Measurements from ENCODE around the gene ANAPC15. TPM values are rescaled to one million over a fixed set of nuclear protein-coding genes. Genes with fewer than 3 reads are reported as not detected.
A peak's percentile ranks its signal among the peaks of the same experiment; 100 is the strongest.
"Not testable (repeated sequence)": the region's sequence is repeated elsewhere in the genome, so short reads cannot be mapped to it uniquely, and the experiment has no call there.

The ANAPC15 gene
- polyA plus RNA-seq (ENCODE audit: insufficient read length in 12 of 12), result 10 to 100 TPM in 11 of 12 donors, not detected in 1; 31.3 to 61.4 (median 33.5) TPM
- long read RNA-seq, donor 1, transcript ANAPC15-201 (6 exons, 886 nt), result major isoform, 11 of 33 reads
- long read RNA-seq, donor 1, transcript ANAPC15-208 (6 exons, 867 nt), result minor isoform, 10 of 33 reads
- long read RNA-seq, donor 1, partial matches to known transcripts, result 8 of 33 reads
- long read RNA-seq, donor 1, other reads (novel, unspliced or antisense), result 0 of 33 reads
- long read RNA-seq, donor 2, transcript ANAPC15-208 (6 exons, 867 nt), result major isoform, 9 of 15 reads
- long read RNA-seq, donor 2, transcript ANAPC15-201 (6 exons, 886 nt), result minor isoform, 5 of 15 reads
- long read RNA-seq, donor 2, partial matches to known transcripts, result 0 of 15 reads
- long read RNA-seq, donor 2, other reads (novel, unspliced or antisense), result 0 of 15 reads
- long read RNA-seq, donor 3, transcript ANAPC15-201 (6 exons, 886 nt), result major isoform, 5 of 11 reads
- long read RNA-seq, donor 3, partial matches to known transcripts, result 0 of 11 reads
- long read RNA-seq, donor 3, other reads (novel, unspliced or antisense), result 0 of 11 reads
- long read RNA-seq, donor 4, transcript ANAPC15-201 (6 exons, 886 nt), result major isoform, 5 of 10 reads
- long read RNA-seq, donor 4, partial matches to known transcripts, result 0 of 10 reads
- long read RNA-seq, donor 4, other reads (novel, unspliced or antisense), result 0 of 10 reads
- long read RNA-seq, donor 5, result 0 reads
- long read RNA-seq, donor 6, partial matches to known transcripts, result 0 of 9 reads
- long read RNA-seq, donor 6, other reads (novel, unspliced or antisense), result 0 of 9 reads
- long read RNA-seq, donor 7, transcript ANAPC15-201 (6 exons, 886 nt), result major isoform, 6 of 10 reads
- long read RNA-seq, donor 7, partial matches to known transcripts, result 0 of 10 reads
- long read RNA-seq, donor 7, other reads (novel, unspliced or antisense), result 0 of 10 reads
- long read RNA-seq, donor 8, transcript ANAPC15-201 (6 exons, 886 nt), result major isoform, 7 of 12 reads
- long read RNA-seq, donor 8, partial matches to known transcripts, result 0 of 12 reads
- long read RNA-seq, donor 8, other reads (novel, unspliced or antisense), result 0 of 12 reads
- long read RNA-seq, donor 9, transcript ANAPC15-208 (6 exons, 867 nt), result minor isoform, 6 of 15 reads
- long read RNA-seq, donor 9, transcript ANAPC15-201 (6 exons, 886 nt), result major isoform, 9 of 15 reads
- long read RNA-seq, donor 9, partial matches to known transcripts, result 0 of 15 reads
- long read RNA-seq, donor 9, other reads (novel, unspliced or antisense), result 0 of 15 reads
- long read RNA-seq, donor 10, transcript ANAPC15-208 (6 exons, 867 nt), result minor isoform, 8 of 25 reads
- long read RNA-seq, donor 10, transcript ANAPC15-201 (6 exons, 886 nt), result major isoform, 14 of 25 reads
- long read RNA-seq, donor 10, partial matches to known transcripts, result 0 of 25 reads
- long read RNA-seq, donor 10, other reads (novel, unspliced or antisense), result 0 of 25 reads
- long read RNA-seq, donor 11, transcript ANAPC15-208 (6 exons, 867 nt), result major isoform, 5 of 13 reads
- long read RNA-seq, donor 11, transcript ANAPC15-201 (6 exons, 886 nt), result major isoform, 5 of 13 reads
- long read RNA-seq, donor 11, partial matches to known transcripts, result 0 of 13 reads
- long read RNA-seq, donor 11, other reads (novel, unspliced or antisense), result 0 of 13 reads

GRCh38 chr11:72112143-72112977 is at the start of gene ANAPC15:
Gene ANAPC15 (minus strand): TSS chr11:72112695. CDS start chr11:72111276, 1,419 bp downstream.
- peak; percentile 99 for DNase-seq

- DNase-seq, result no peak
These were observed 47.8 kb upstream of the ANAPC15 start for GRCh38 chr11:72160319-72160718.

GRCh38 chr11:72157131-72157530 is 44.6 kb upstream of the ANAPC15 start:
- no peak for DNase-seq

- no peak for DNase-seq
These were observed 43.3 kb upstream of the ANAPC15 start for GRCh38 chr11:72155751-72156150.

- DNase-seq, result no peak
These were observed 42.3 kb upstream of the ANAPC15 start for GRCh38 chr11:72154816-72155215.

- not testable (repeated sequence) for DNase-seq
These were observed 41.4 kb upstream of the ANAPC15 start for GRCh38 chr11:72153874-72154273.

- DNase-seq, result no peak
These were observed 38.4 kb upstream of the ANAPC15 start for GRCh38 chr11:72150882-72151281.

GRCh38 chr11:72146625-72147024 is 34.1 kb upstream of the ANAPC15 start:
- no peak for DNase-seq

GRCh38 chr11:72144807-72145565 is 32.5 kb upstream of the ANAPC15 start:
- DNase-seq, result no peak

GRCh38 chr11:72142543-72142942 is 30.0 kb upstream of the ANAPC15 start:
- DNase-seq, result not testable (repeated sequence)

- not testable (repeated sequence) for DNase-seq
These were observed 29.6 kb upstream of the ANAPC15 start for GRCh38 chr11:72142086-72142485.

GRCh38 chr11:72141066-72141465 is 28.6 kb upstream of the ANAPC15 start:
- no peak for DNase-seq

- no peak for DNase-seq
These were observed 28.2 kb upstream of the ANAPC15 start for GRCh38 chr11:72140661-72141060.

- DNase-seq, result no peak
These were observed 27.0 kb upstream of the ANAPC15 start for GRCh38 chr11:72139500-72139899.

GRCh38 chr11:72138821-72139390 is 26.4 kb upstream of the ANAPC15 start:
- DNase-seq, result no peak

- no peak for DNase-seq
These were observed 24.3 kb upstream of the ANAPC15 start for GRCh38 chr11:72136684-72137262.

- no peak for DNase-seq
These were observed 23.6 kb upstream of the ANAPC15 start for GRCh38 chr11:72135891-72136683.

GRCh38 chr11:72135473-72135872 is 23.0 kb upstream of the ANAPC15 start, which contains the start of gene FOLR3:
Gene FOLR3 (plus strand): TSS chr11:72135725. CDS start chr11:72135953, 228 bp downstream.
- not testable (repeated sequence) for DNase-seq
